Measurements from ENCODE around the gene NOS1.
A peak's percentile ranks its signal among the peaks of the same experiment; 100 is the strongest.

The NOS1 gene

GRCh38 chr12:117330441-117331113 lies 30.8 kb downstream of the NOS1 start:
- DNase-seq (ENCODE audit: low spot score) = no peak

GRCh38 chr12:117329756-117330155 lies 31.7 kb downstream of the NOS1 start:
- no peak for DNase-seq (ENCODE audit: low spot score)

- DNase-seq (ENCODE audit: low spot score) = no peak
Measured at GRCh38 chr12:117328556-117329100, 32.8 kb downstream of the NOS1 start.

- no peak for DNase-seq (ENCODE audit: low spot score)
Measured at GRCh38 chr12:117322428-117322827, 39.0 kb downstream of the NOS1 start.

GRCh38 chr12:117321572-117321971 lies 39.9 kb downstream of the NOS1 start:
- DNase-seq (ENCODE audit: low spot score) = no peak

- peak; percentile 3 for DNase-seq (ENCODE audit: low spot score)
Measured at GRCh38 chr12:117318591-117318990, 42.8 kb downstream of the NOS1 start.

GRCh38 chr12:117316336-117316735 lies 45.1 kb downstream of the NOS1 start:
- no peak for DNase-seq (ENCODE audit: low spot score)

GRCh38 chr12:117313926-117314325 lies 47.5 kb downstream of the NOS1 start:
- DNase-seq (ENCODE audit: low spot score) = no peak

GRCh38 chr12:117312770-117313169 lies 48.7 kb downstream of the NOS1 start:
- no peak for DNase-seq (ENCODE audit: low spot score)

GRCh38 chr12:117309276-117309925 lies 52.0 kb downstream of the NOS1 start:
- DNase-seq (ENCODE audit: low spot score) = no peak

GRCh38 chr12:117300174-117300573 lies 61.3 kb downstream of the NOS1 start:
- no peak for DNase-seq (ENCODE audit: low spot score)

- no peak for DNase-seq (ENCODE audit: low spot score)
Measured at GRCh38 chr12:117298648-117299225, 62.7 kb downstream of the NOS1 start.

GRCh38 chr12:117298191-117298590 lies 63.2 kb downstream of the NOS1 start:
- no peak for DNase-seq (ENCODE audit: low spot score)

GRCh38 chr12:117294189-117294603 lies 67.2 kb downstream of the NOS1 start:
- DNase-seq (ENCODE audit: low spot score) = no peak

- no peak for DNase-seq (ENCODE audit: low spot score)
Measured at GRCh38 chr12:117293510-117293909, 67.9 kb downstream of the NOS1 start.

- DNase-seq (ENCODE audit: low spot score) = no peak
Measured at GRCh38 chr12:117292688-117293087, 68.7 kb downstream of the NOS1 start.

- peak; percentile 9 for DNase-seq (ENCODE audit: low spot score)
Measured at GRCh38 chr12:117284140-117284539, 77.3 kb downstream of the NOS1 start.

GRCh38 chr12:117282490-117282889 lies 78.9 kb downstream of the NOS1 start:
- DNase-seq (ENCODE audit: low spot score) = no peak

- DNase-seq (ENCODE audit: low spot score) = no peak
Measured at GRCh38 chr12:117280019-117280680, 81.3 kb downstream of the NOS1 start.

- DNase-seq (ENCODE audit: low spot score) = no peak
Measured at GRCh38 chr12:117279606-117280005, 81.8 kb downstream of the NOS1 start.

GRCh38 chr12:117277875-117278274 lies 83.6 kb downstream of the NOS1 start:
- DNase-seq (ENCODE audit: low spot score) = no peak

- DNase-seq (ENCODE audit: low spot score) = no peak
Measured at GRCh38 chr12:117273091-117273490, 88.3 kb downstream of the NOS1 start.

- DNase-seq (ENCODE audit: low spot score) = no peak
Measured at GRCh38 chr12:117272690-117273089, 88.7 kb downstream of the NOS1 start.
